Esophagus squamous epithelium (tissue), 5 donors: Measurements from ENCODE around the gene RAVER1. TPM values are rescaled to one million over a fixed set of nuclear protein-coding genes. Genes with fewer than 3 reads are reported as not detected.

Experiments used
- DNase-seq: peaks from one replicate; lab custom pipeline; 2025; lab: John Stamatoyannopoulos, UW
- H3K27ac ChIP-seq, 4 donors: fragments of 200-600 bp; sonication (generic); one replicate each; pipeline ENCODE4 v1.5.1; 2016 to 2019; ENCODE audit warnings: mild to moderate bottlenecking in 1 of 4
- H3K27me3 ChIP-seq, 4 donors: fragments of 200-600 bp; sonication (generic); 1 replicate in 3 of 4; 2 replicates in 1 of 4; pipeline versions ENCODE4 v1.5.1 to v1.6.0; 2017 to 2021; ENCODE audit warnings: antibody characterized with exemption in 1 of 4
- H3K36me3 ChIP-seq, 3 donors: fragments of 200-600 bp; sonication (generic); one replicate each; pipeline ENCODE4 v1.5.1; 2016 to 2019
- H3K4me1 ChIP-seq, 3 donors: fragments of 200-600 bp; sonication (generic); one replicate each; pipeline ENCODE4 v1.5.1; 2017 to 2019
- H3K4me3 ChIP-seq, 4 donors: fragments of 200-600 bp; sonication (generic); 1 replicate in 3 of 4; 2 replicates in 1 of 4; pipeline ENCODE4 v1.5.1; 2016 to 2019; ENCODE audit warnings: mild to moderate bottlenecking in 2 of 4, moderate library complexity in 1 of 4
- H3K9me3 ChIP-seq, 3 donors: fragments of 200-600 bp; sonication (generic); one replicate each; pipeline ENCODE4 v1.5.1; 2016 to 2019
- POLR2A ChIP-seq, 4 donors: fragments of 450-650 bp; IDR thresholded peaks; one replicate each; pipeline ENCODE4 v1.6.1; 2017; ENCODE audit warnings: antibody characterized with exemption in 4 of 4, mild to moderate bottlenecking in 4 of 4, moderate library complexity in 3 of 4
- WGBS, 2 donors: methylation state at CpG; one replicate each; pipeline ENCODE4 v1.1.5; 2018; 5-methylcytosine and 5-hydroxymethylcytosine counted together
- intact Hi-C: fragments of 100-400 bp; cut with DNase I; formaldehyde crosslinking; loops from one replicate; pipeline ENCODE4 v1.15.0; 2022
- total RNA-seq, 4 donors: library from RNA; depleted of rRNA; stranded (reverse); fragments of >200 nt; gene quantifications; one replicate each; pipeline ENCODE4 v1.1.0, GENCODE V29; 2016
- TF ChIP-seq, protein P1 (sequence below), 6 experiments: fragments of 450-650 bp in 4 of 6; fragments of 200-600 bp in 2 of 6; sonication (generic) in 2 of 6; IDR thresholded peaks; one replicate each; pipeline ENCODE4 v1.5.1; 2016 to 2019; ENCODE audit warnings: antibody characterized with exemption in 6 of 6, mild to moderate bottlenecking in 4 of 6, moderate library complexity in 4 of 6
- donor health status: DM: yes; HTN: yes; CAD: no.

Gene RAVER1
- total RNA-seq, 4 donors from 2014 or later = 13.8 to 26.8 (median 19.7) TPM

- Histone ChIP-seq H3K36me3 (peaks cover 0 to 18% (median 4%) of the 10 kb centered on the region in 3 donors), H3K4me3 (no peak overlapping the region), H3K27me3 (no peaks in the 10 kb centered on the region), H3K9me3 (no peaks in the 10 kb centered on the region), H3K4me1 (no peaks in the 10 kb centered on the region), H3K27ac (no peak overlapping the region)
- DNase-seq = no peak
- intact Hi-C loops = no loop called here
- TF ChIP-seq POLR2A (IDR thresholded peaks at IDR 0.05) = no peak
- TF ChIP-seq, protein P1, sequence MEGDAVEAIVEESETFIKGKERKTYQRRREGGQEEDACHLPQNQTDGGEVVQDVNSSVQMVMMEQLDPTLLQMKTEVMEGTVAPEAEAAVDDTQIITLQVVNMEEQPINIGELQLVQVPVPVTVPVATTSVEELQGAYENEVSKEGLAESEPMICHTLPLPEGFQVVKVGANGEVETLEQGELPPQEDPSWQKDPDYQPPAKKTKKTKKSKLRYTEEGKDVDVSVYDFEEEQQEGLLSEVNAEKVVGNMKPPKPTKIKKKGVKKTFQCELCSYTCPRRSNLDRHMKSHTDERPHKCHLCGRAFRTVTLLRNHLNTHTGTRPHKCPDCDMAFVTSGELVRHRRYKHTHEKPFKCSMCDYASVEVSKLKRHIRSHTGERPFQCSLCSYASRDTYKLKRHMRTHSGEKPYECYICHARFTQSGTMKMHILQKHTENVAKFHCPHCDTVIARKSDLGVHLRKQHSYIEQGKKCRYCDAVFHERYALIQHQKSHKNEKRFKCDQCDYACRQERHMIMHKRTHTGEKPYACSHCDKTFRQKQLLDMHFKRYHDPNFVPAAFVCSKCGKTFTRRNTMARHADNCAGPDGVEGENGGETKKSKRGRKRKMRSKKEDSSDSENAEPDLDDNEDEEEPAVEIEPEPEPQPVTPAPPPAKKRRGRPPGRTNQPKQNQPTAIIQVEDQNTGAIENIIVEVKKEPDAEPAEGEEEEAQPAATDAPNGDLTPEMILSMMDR (IDR thresholded peaks at IDR 0.05) = no peak
- WGBS, 2 donors = 83 to 93% methylated on average over 5 of the region's 5 CpGs
Measured at GRCh38 chr19:10306327-10306726, 27.0 kb downstream of the RAVER1 start.

- Histone ChIP-seq H3K9me3 (no peaks in the 10 kb centered on the region), H3K4me3 (no peak overlapping the region), H3K27me3 (peaks cover 0 to 10% (median 0%) of the 10 kb centered on the region in 4 donors), H3K4me1 (no peaks in the 10 kb centered on the region), H3K27ac (peak overlapping the region in 1 of 4 donors; percentile 49), H3K36me3 (peaks cover 0 to 10% (median 3%) of the 10 kb centered on the region in 3 donors)
- intact Hi-C loops = no loop called here
- TF ChIP-seq POLR2A (IDR thresholded peaks at IDR 0.05) = no peak
- TF ChIP-seq, protein P1 (IDR thresholded peaks at IDR 0.05) = no peak
- WGBS, 2 donors = 66 to 79% methylated on average over 7 to 10 of the region's 17 CpGs
- no peak for DNase-seq
Measured at GRCh38 chr19:10305139-10305806, 28.1 kb downstream of the RAVER1 start.

DNA sequence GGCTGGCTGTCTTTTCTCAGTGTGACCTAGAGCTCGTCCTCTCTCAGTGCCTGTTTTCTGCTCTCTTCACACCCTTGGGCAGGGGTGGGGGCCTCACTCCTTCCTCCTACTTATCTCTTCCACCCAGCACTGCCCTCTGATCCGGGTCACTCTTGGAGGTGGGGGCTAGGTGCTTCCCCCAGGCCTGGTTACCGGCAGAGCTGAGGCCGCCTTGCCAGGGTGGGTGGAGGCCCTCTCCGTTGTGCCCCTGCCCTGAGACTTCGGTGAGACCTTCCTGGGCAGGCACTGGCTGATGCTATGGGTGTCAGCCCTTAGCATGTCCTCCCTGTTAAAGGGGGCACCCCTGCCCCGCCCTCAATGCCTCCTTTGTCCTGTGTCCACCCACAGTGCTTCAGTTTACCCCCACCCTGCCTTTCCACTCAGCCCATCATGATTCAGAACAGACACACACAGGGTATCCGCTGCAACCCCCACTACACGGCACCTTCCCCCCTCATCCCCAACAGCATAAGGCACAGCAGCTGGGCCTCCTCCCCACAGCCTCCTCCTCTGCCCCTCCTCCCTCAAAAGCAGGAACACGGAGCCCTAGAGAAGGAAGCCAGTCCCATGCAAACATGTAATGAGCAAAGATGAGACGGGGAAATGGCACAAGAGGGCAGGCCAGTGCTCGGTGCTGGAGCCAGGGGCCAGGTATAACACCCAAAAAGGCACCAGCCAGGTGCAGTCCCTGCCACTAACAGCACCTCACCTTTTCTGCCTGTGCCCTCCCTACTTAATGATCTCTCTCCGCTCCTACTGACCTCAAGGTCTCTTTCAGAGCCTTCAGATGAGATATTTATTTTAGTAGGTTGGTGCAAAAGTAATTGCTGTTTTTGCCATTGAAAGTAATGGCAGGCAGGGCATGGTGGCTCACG, 33.5 kb downstream of the RAVER1 start:
- Histone ChIP-seq H3K36me3 (no peaks in the 10 kb centered on the region), H3K9me3 (no peaks in the 10 kb centered on the region), H3K27me3 (peaks cover 0 to 62% (median 9%) of the 10 kb centered on the region in 4 donors), H3K4me1 (peaks cover 12 to 20% (median 15%) of the 10 kb centered on the region in 3 donors), H3K4me3 (no peak overlapping the region), H3K27ac (peak overlapping the region in 2 of 4 donors; percentile 36 to 42)
- WGBS, 2 donors = 34 to 52% methylated on average over 5 to 8 of the region's 14 CpGs
- intact Hi-C loops = no loop called here
- DNase-seq = no peak
- TF ChIP-seq, protein P1 (IDR thresholded peaks at IDR 0.05) = no peak
- no peak for TF ChIP-seq POLR2A (IDR thresholded peaks at IDR 0.05)

DNA sequence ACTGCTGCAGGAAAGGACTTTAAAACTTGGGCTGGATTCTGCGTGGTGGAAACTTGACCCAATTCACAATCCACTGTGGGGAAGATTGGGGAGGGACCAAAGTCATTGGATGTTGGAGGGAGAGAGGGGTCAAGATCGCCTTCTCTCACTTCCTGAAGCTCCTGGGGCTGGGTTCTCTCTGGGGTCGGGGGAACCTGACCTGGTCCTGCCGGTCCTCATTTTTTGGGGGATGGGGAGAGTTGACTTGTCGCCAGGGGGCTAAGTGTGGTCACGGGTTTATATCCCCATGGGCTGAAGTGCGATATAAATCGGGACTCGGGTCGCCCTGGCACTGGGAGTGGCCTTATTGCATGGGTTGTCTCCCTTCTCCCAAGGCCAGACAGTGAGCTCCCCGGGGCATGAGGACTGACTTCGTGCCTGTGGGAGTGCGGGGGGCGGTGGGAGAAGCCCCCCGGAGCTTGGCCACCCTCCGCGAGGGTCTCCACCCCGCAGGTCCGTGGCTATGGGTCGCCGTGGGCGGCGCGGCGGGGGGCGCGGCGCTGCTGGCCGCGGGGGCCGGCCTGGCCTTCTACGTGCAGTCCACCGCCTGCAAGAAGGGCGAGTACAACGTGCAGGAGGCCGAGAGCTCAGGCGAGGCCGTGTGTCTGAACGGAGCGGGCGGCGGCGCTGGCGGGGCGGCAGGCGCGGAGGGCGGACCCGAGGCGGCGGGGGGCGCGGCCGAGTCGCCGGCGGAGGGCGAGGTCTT, 37.3 kb downstream of the RAVER1 start:
- WGBS, 2 donors = 2 to 18% methylated on average over 5 to 29 of the region's 58 CpGs
- peak overlapping the region in 3 of 4 donors; percentile 20 to 61 (median 33) for H3K4me3 ChIP-seq
- intact Hi-C loops = no loop called here
- no peaks in the 10 kb centered on the region for H3K9me3 ChIP-seq
- H3K27me3 ChIP-seq = peaks cover 16 to 97% (median 29%) of the 10 kb centered on the region in 4 donors
- TF ChIP-seq, protein P1 (IDR thresholded peaks at IDR 0.05) = no peak
- no peak for TF ChIP-seq POLR2A (IDR thresholded peaks at IDR 0.05)
- no peak for DNase-seq
- H3K36me3 ChIP-seq = no peaks in the 10 kb centered on the region
- peaks cover 26 to 58% (median 33%) of the 10 kb centered on the region in 3 donors for H3K4me1 ChIP-seq
- H3K27ac ChIP-seq = no peak overlapping the region
